PFSK-1 (cell line): Measurements from ENCODE around the gene PVALEF.

Experiments
- FOXP2 ChIP-seq: optimal IDR thresholded peaks from 2 replicates; pipeline ENCODE3; 2011; ENCODE audit warnings: borderline replicate concordance, control low read depth, inconsistent platforms; ENCODE audit not compliant: insufficient read depth; ENCODE audit errors: extremely low read length, extremely low read depth
- POLR2AphosphoS5 ChIP-seq: IDR thresholded peaks from 2 replicates; pipeline ENCODE4 v1.6.1; 2012; ENCODE audit warnings: low read depth, mild to moderate bottlenecking, control low read depth, low read length, moderate library complexity
- REST ChIP-seq, 2 experiments: IDR thresholded peaks; 2 replicates each; pipeline versions ENCODE4 v1.6.1 to v1.8.0; 2011 to 2012; ENCODE audit warnings: low read depth in 2 of 2, low read length in 2 of 2, control low read depth in 1 of 2, inconsistent platforms in 1 of 2, mild to moderate bottlenecking in 1 of 2, moderate library complexity in 1 of 2; ENCODE audit not compliant: insufficient read depth in 1 of 2
- SIN3A ChIP-seq: IDR thresholded peaks from 2 replicates; pipeline ENCODE4 v1.6.1; 2012; ENCODE audit warnings: mild to moderate bottlenecking, low read length, moderate library complexity, borderline replicate concordance; ENCODE audit not compliant: insufficient read depth
- TAF1 ChIP-seq: IDR thresholded peaks from 2 replicates; pipeline ENCODE4 v1.6.1; 2012; ENCODE audit warnings: low read length, control low read depth, borderline replicate concordance; ENCODE audit not compliant: insufficient read depth

GRCh38 chr17:81187120-81187519, 21.8 kb downstream of the PVALEF start:
- TF ChIP-seq SIN3A (no peak), POLR2AphosphoS5 (no peak), TAF1 (no peak), REST (IDR thresholded peaks at IDR 0.05; ENCODE audit: insufficient read depth in 1 of 2, low read depth in 2 of 2, low read length in 2 of 2) (no peak), FOXP2 (no peak)
